IPS DF 4.7 (cell line): ENCODE data around the gene RGS18.
"Not testable (repeated sequence)": the region's sequence is repeated elsewhere in the genome, so short reads cannot be mapped to it uniquely, and the experiment has no call there.

ENCODE experiments used
- DNase-seq: peaks from one replicate; pipeline ENCODE4 v3.0.0-alpha.2; 2013; ENCODE audit warnings: low spot score; ENCODE audit errors: extremely low read depth

RGS18 gene

GRCh38 chr1:192165002-192165401 lies 6.7 kb downstream of the RGS18 start:
- DNase-seq: not testable (repeated sequence)

GRCh38 chr1:192167011-192167410 lies 8.7 kb downstream of the RGS18 start:
- no peak for DNase-seq

GRCh38 chr1:192167911-192168700 lies 9.8 kb downstream of the RGS18 start:
- no peak for DNase-seq

- no peak for DNase-seq
Measured at GRCh38 chr1:192168964-192169363, 10.7 kb downstream of the RGS18 start.

- DNase-seq: no peak
Measured at GRCh38 chr1:192170196-192170984, 12.1 kb downstream of the RGS18 start.

GRCh38 chr1:192171123-192171522 lies 12.9 kb downstream of the RGS18 start:
- DNase-seq: no peak

- no peak for DNase-seq
Measured at GRCh38 chr1:192175971-192176370, 17.7 kb downstream of the RGS18 start.

- no peak for DNase-seq
Measured at GRCh38 chr1:192183788-192184187, 25.5 kb downstream of the RGS18 start.

GRCh38 chr1:192186197-192186596 lies 27.9 kb downstream of the RGS18 start:
- no peak for DNase-seq

GRCh38 chr1:192190066-192190465 lies 31.8 kb downstream of the RGS18 start:
- no peak for DNase-seq

- DNase-seq: no peak
Measured at GRCh38 chr1:192201303-192201702, 43.0 kb downstream of the RGS18 start.

- no peak for DNase-seq
Measured at GRCh38 chr1:192224396-192224795, 66.1 kb downstream of the RGS18 start.

GRCh38 chr1:192224846-192225245 lies 66.6 kb downstream of the RGS18 start:
- no peak for DNase-seq

- no peak for DNase-seq
Measured at GRCh38 chr1:192225266-192225665, 67.0 kb downstream of the RGS18 start.

- no peak for DNase-seq
Measured at GRCh38 chr1:192225703-192226102, 67.4 kb downstream of the RGS18 start.

GRCh38 chr1:192227330-192227729 lies 69.1 kb downstream of the RGS18 start:
- DNase-seq: no peak

GRCh38 chr1:192227980-192228379 lies 69.7 kb downstream of the RGS18 start:
- not testable (repeated sequence) for DNase-seq

GRCh38 chr1:192232817-192233417 lies 74.7 kb downstream of the RGS18 start:
- DNase-seq: no peak

- no peak for DNase-seq
Measured at GRCh38 chr1:192235127-192235526, 76.9 kb downstream of the RGS18 start.
